GM12874 (cell line): ENCODE measurements around the gene ZNF74.

Source experiments
- TF ChIP-seq, protein P1 (sequence below): IDR thresholded peaks from 2 replicates; pipeline ENCODE4 v1.5.1; 2011; ENCODE audit warnings: low read depth, mild to moderate bottlenecking, control low read depth, low read length, moderate library complexity; ENCODE audit not compliant: insufficient read depth

ZNF74 gene

DNA sequence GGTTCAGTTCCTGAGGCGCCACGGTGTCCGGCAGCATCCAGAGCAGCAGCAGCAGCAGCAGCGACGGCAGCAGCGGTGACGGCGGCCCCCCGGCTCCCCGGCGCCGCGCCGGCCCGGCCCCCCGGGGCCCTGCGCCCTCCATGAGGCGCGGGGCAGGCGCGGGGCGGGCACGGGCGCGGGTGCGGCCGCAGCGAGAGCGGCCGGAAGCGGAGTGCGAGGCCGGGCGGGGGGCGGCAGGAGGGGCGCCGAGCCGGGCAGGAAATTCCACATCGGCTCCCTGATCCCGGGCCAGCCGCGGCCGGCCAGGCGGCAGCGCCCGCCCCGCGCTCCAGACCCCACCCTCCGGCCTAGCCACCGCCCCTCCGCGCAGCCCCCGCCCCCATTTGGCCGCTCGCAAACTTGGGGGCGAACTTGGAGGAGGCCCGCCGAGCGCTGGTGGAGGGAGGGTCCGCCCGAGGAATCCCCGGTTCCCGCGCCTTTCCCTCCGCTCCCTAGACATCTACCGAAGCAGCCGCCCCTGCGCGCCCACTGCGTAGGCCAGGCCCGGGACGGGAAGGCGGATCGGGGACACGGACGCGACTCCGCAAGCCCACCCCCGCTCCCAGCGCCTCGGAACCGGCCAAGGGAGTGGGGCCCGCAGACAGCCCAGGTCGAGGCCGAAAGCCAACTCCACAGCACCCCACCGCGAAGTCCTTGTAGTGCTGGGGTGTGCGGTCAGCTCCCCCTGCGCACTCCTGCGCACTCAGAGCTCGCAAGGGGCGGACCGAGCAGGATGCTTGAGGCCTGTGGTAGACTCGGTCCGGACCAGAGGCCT, 43.9 kb downstream of the ZNF74 start, which contains the start of gene SCARF2:
Gene SCARF2, minus strand, starts transcription at position 213 of the 814 bp plus-strand sequence. Its CDS starts 71 bp downstream, at position 142.
- TF ChIP-seq, protein P1, sequence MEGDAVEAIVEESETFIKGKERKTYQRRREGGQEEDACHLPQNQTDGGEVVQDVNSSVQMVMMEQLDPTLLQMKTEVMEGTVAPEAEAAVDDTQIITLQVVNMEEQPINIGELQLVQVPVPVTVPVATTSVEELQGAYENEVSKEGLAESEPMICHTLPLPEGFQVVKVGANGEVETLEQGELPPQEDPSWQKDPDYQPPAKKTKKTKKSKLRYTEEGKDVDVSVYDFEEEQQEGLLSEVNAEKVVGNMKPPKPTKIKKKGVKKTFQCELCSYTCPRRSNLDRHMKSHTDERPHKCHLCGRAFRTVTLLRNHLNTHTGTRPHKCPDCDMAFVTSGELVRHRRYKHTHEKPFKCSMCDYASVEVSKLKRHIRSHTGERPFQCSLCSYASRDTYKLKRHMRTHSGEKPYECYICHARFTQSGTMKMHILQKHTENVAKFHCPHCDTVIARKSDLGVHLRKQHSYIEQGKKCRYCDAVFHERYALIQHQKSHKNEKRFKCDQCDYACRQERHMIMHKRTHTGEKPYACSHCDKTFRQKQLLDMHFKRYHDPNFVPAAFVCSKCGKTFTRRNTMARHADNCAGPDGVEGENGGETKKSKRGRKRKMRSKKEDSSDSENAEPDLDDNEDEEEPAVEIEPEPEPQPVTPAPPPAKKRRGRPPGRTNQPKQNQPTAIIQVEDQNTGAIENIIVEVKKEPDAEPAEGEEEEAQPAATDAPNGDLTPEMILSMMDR = no peak

DNA sequence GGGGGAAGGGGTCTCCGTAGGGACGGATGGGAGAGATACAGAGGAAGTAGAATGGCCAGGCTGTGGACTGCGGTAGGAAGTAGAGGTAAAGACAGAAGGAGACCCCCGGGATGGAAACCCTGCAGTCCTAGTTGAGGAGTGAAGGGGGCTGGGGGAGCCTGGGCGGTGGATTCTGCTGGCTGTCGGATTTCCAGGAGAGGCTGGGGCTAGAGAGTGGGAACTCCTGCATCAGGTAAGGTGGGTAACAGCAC, 44.4 kb downstream of the ZNF74 start:
- TF ChIP-seq, protein P1 = no peak

DNA sequence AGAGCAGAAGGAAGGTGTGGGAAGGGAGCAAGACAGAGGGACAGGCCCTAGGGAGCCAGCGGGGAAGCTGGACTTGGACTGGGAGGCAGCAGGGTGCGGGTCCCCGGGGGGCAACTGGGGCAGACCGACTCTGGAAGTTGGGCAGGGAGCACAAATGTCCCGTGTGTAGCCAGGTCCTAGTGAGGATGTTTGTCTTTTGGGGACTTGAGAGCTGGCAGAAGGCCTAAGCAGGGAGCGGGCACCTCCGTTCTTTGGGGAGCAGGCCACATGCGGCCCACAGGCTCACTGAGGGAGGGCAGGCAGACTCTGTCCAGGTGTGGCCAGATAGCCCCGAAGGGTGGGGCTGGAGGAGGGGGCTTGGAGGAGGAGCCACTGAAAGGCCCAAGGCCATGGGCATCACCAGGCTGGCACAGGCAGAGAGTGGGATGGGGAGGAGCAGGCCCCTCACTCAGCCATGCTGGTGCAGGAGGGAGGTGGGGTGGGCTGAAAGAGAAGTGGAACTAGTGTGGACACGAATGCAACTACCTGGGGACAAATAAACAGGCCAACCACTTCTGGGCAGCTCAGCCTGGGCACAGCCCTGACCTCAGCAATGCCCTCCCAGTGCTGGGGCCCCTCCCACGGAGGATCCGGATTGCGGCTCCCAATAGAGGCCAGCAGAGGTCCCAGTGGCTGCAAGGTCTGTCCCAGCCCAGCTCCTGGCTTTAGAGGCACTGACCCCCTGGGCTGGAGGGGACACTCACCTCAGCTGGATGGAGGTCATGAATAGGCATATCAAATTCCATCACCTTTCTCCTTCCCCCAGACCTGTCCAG, 44.9 kb downstream of the ZNF74 start:
- TF ChIP-seq, protein P1 = no peak

DNA sequence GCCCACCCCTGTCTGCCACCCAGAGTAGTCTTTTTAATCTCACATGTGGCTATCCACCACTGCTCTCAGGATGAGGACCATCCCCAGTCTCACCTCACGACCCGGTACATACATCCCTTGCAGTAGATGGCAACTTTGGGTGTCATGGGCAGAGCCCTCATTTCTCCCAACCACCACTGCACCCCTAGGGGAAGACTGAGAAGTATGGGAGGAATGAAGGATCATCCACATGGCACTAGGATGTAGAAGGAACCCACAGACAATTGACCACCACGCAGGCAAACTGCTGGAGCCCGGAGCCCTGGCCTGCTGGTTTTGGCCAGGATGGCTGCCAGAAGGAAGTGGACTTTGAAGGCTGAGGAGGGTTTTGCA, 45.6 kb downstream of the ZNF74 start:
- TF ChIP-seq, protein P1 = no peak

DNA sequence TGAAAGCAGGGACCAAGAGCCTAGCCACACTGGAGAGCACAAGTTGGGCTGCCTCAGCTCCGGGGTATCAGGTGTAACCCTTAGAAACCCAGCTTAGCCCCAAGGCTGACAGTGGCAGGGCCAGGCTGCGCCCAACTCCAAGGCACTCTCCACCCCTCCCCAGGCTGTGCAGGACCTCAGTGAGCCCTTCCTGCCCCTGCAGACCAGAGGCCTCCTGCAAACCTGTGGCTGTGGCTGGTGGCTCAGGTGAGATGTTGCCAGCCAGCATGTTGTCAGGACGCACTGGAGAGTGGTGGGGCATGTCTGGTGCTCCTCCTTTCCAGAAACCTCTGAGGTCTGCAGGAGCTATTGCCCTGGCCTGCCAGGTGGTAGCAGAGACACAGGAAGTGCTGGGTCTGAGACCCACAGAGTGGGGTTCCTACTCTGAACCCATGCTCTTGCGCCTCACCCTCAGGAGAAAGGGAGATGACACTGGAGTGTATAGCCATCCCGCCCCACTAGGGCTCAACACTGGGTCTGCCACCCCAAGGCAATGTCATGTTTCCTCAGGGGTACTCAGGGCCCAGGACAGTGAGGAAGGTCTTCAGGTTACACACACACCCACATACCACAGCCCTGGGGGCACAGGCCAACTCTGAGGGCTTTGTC, 46.1 kb downstream of the ZNF74 start:
- TF ChIP-seq, protein P1 = no peak

DNA sequence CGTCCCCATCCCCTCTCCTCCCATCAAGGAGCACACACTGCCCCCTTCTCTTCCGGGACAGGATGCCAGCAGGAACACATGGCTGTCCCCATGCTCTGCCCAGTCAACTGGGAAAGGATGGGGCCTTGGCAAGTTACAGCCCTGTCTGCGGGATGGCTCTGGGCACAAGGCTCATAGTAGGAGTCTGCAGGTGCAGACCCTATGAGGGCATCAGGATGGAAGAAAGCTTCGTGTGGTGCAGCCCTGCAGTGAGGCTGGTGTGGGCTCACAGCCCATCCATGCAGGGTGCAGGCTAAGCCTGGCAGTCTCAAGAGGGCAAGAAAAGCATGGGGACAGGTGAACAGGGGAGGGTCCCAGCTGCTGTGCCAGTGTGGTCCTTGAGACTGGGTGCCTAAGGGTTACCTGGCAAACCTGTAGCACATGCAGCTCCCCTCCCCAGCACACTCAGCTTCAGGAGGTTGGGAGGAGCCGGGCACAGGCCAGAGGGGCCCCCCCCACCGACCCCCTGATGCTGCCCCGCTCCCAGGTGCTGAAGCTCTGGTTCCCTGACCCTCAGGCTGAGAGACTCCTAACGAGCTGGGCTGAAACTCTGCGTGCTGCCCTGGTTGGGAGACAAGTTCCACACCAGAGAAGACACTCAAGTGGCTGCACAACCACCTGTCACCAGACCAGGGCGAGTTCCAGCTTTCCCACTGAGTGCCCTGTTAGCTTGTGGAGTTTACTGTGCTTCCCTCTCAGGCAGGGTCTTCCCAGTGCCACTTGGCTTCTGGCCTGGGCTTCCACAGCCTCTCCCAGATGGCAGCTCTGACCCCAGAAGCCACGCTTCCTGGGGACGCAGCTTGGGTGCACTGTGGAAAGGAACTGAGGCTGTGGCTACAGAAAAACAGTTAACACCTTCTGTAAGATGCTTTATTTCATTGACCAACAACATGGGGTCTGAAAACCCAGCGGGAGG, 47.0 kb downstream of the ZNF74 start:
- TF ChIP-seq, protein P1 = no peak
